Measurements from ENCODE around the gene CDKN1B.

DNA sequence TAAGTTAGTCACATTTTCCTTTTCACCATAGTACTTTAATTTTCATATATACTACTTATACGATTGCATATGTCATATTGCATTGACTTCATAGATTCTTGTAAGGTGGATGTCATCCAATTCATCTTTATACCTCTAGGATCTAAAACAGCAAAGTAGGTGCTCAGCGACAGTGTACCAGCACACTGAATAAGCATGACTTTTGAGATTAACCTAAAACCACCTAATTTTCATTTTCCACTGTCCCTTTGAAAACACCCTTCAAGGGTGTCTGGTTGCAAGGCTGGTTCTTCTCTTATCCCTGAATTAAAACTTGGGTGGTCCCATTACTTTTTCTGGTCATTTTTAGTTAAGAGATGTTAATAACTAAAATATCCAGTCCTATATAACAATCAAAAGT is 25.6 kb upstream of the CDKN1B start:
- TF ChIP-seq, protein P1, sequence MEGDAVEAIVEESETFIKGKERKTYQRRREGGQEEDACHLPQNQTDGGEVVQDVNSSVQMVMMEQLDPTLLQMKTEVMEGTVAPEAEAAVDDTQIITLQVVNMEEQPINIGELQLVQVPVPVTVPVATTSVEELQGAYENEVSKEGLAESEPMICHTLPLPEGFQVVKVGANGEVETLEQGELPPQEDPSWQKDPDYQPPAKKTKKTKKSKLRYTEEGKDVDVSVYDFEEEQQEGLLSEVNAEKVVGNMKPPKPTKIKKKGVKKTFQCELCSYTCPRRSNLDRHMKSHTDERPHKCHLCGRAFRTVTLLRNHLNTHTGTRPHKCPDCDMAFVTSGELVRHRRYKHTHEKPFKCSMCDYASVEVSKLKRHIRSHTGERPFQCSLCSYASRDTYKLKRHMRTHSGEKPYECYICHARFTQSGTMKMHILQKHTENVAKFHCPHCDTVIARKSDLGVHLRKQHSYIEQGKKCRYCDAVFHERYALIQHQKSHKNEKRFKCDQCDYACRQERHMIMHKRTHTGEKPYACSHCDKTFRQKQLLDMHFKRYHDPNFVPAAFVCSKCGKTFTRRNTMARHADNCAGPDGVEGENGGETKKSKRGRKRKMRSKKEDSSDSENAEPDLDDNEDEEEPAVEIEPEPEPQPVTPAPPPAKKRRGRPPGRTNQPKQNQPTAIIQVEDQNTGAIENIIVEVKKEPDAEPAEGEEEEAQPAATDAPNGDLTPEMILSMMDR (IDR thresholded peaks at IDR 0.05), result no peak
- TF ChIP-seq POLR2A (IDR thresholded peaks at IDR 0.05), result no peak

All from adrenal gland (tissue), 5 donors.